HEK293T (cell line): Measurements from ENCODE around the gene FADS1.

ENCODE experiments used
- CTCF ChIA-PET: fragments of 350-600 bp; formaldehyde crosslinking; extraction: SDS; loops from one replicate; lab custom pipeline; 2021; ENCODE audit warnings: antibody characterized with exemption, inconsistent platforms; lab: Yijun Ruan, JAX
- POLR2A ChIA-PET: fragments of 350-600 bp; formaldehyde crosslinking; extraction: SDS; loops from one replicate; lab custom pipeline; 2020; ENCODE audit warnings: antibody characterized with exemption, inconsistent platforms; lab: Yijun Ruan, JAX
- DNase-seq: peaks from one replicate; pipeline ENCODE4 v3.0.0; 2012; ENCODE audit warnings: mixed read lengths; ENCODE audit errors: extremely low spot score
- ARNT ChIP-seq: fragments of 450-650 bp; IDR thresholded peaks from 2 replicates; pipeline ENCODE4 v1.6.1; 2017; ENCODE audit warnings: mild to moderate bottlenecking
- BHLHE40 ChIP-seq: fragments of 450-650 bp; IDR thresholded peaks from 2 replicates; pipeline ENCODE4 v1.6.1; 2016; ENCODE audit warnings: mild to moderate bottlenecking, moderate library complexity, borderline replicate concordance
- CTBP1 ChIP-seq: fragments of 450-650 bp; IDR thresholded peaks from 2 replicates; pipeline ENCODE4 v1.6.1; 2016; ENCODE audit warnings: borderline replicate concordance
- ELF4 ChIP-seq: fragments of 450-650 bp; IDR thresholded peaks from 2 replicates; pipeline ENCODE4 v1.6.1; 2017; ENCODE audit warnings: antibody characterized with exemption
- FOXA1 ChIP-seq: fragments of 450-650 bp; IDR thresholded peaks from 2 replicates; pipeline ENCODE4 v1.6.1; 2016; ENCODE audit warnings: mild to moderate bottlenecking
- FOXK2 ChIP-seq: fragments of 450-650 bp; IDR thresholded peaks from 2 replicates; pipeline ENCODE4 v1.6.1; 2016; ENCODE audit warnings: mild to moderate bottlenecking
- FOXM1 ChIP-seq: fragments of 450-650 bp; IDR thresholded peaks from 2 replicates; pipeline ENCODE4 v1.6.1; 2017; ENCODE audit warnings: mild to moderate bottlenecking, borderline replicate concordance
- HDGF ChIP-seq: fragments of 450-650 bp; IDR thresholded peaks from 2 replicates; pipeline ENCODE4 v1.6.1; 2017; ENCODE audit warnings: antibody characterized with exemption, borderline replicate concordance
- L3MBTL2 ChIP-seq: fragments of 450-650 bp; conservative IDR thresholded peaks from 2 replicates; pipeline ENCODE4 v1.6.1; 2016; ENCODE audit warnings: mild to moderate bottlenecking
- LEF1 ChIP-seq: fragments of 450-650 bp; IDR thresholded peaks from 2 replicates; pipeline ENCODE4 v1.6.1; 2017; ENCODE audit warnings: mild to moderate bottlenecking, borderline replicate concordance
- NFRKB ChIP-seq: fragments of 450-650 bp; IDR thresholded peaks from 2 replicates; pipeline ENCODE4 v1.6.1; 2016; ENCODE audit warnings: mild to moderate bottlenecking, moderate library complexity
- SP1 ChIP-seq: fragments of 450-650 bp; IDR thresholded peaks from 2 replicates; pipeline ENCODE4 v1.6.1; 2017
- SUZ12 ChIP-seq: fragments of 450-650 bp; IDR thresholded peaks from 2 replicates; pipeline ENCODE4 v1.6.1; 2016; ENCODE audit warnings: mild to moderate bottlenecking
- TARDBP ChIP-seq: fragments of 450-650 bp; IDR thresholded peaks from 2 replicates; pipeline ENCODE4 v1.6.1; 2016
- ZNF384 ChIP-seq: fragments of 450-650 bp; IDR thresholded peaks from 2 replicates; pipeline ENCODE4 v1.6.1; 2016
- TF ChIP-seq, protein P1 (sequence below): fragments of 450-650 bp; IDR thresholded peaks from 2 replicates; pipeline ENCODE4 v1.6.1; 2016

Gene FADS1

GRCh38 chr11:61752925-61753521 lies 63.8 kb downstream of the FADS1 start:
- ChIA-PET CTCF (interaction anchor here (1.2 to 1.5 kb wide), 2 partner anchors 35 to 40 kb away, joined by 3 to 4 read pairs; partner anchors contain the start of genes FEN1 and TMEM258), POLR2A (no interaction called here)
- no peak for DNase-seq
- TF ChIP-seq ARNT (no peak), LEF1 (no peak), CTBP1 (no peak), SUZ12 (no peak), ZNF384 (no peak)

- no peak for TF ChIP-seq NFRKB
- TF ChIP-seq FOXM1, result no peak
- no peak for TF ChIP-seq ZNF384
- no peak for TF ChIP-seq HDGF
- TF ChIP-seq TARDBP, result no peak
- no peak for TF ChIP-seq L3MBTL2
- TF ChIP-seq, protein P1, sequence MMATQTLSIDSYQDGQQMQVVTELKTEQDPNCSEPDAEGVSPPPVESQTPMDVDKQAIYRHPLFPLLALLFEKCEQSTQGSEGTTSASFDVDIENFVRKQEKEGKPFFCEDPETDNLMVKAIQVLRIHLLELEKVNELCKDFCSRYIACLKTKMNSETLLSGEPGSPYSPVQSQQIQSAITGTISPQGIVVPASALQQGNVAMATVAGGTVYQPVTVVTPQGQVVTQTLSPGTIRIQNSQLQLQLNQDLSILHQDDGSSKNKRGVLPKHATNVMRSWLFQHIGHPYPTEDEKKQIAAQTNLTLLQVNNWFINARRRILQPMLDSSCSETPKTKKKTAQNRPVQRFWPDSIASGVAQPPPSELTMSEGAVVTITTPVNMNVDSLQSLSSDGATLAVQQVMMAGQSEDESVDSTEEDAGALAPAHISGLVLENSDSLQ, result no peak
- TF ChIP-seq SUZ12, result no peak
- no peak for TF ChIP-seq LEF1
- ChIA-PET POLR2A (no interaction called here), CTCF (interaction anchor here (1.2 to 1.5 kb wide), 3 partner anchors 28 to 40 kb away, joined by 3 to 6 read pairs (median 4); partner anchors contain the start of genes FEN1 and TMEM258)
- peak; percentile 87 for DNase-seq
Observed at GRCh38 chr11:61752117-61752924, 64.5 kb downstream of the FADS1 start, which contains the start of gene MYRF. Gene MYRF, plus strand, starts transcription at chr11:61752636. Its CDS starts 109 bp downstream, at chr11:61752745.

DNA sequence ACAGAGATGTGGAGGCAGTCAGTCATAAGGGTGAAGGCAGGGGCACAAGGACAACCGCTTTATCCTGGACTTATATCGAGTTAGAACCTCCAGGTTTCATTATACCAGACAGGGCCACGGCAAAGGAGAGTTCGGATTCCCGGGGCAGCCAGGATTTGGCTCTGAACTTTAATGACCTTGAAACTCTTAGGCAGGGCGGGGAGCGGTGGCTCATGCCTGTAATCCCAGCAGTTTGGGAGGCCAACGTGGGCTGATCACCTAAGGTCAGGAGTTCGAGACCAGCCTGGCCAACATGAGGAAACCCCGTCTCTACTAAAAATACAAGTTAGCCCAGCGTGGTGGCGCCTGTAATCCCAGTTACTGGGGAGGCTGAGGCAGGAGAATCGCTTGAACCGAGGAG lies 65.4 kb downstream of the FADS1 start:
- CTCF ChIA-PET, result interaction anchor here (0.6 to 1.9 kb wide), 4 partner anchors 18 to 357 kb away, joined by 3 to 6 read pairs (median 4); no protein-coding TSS in a partner anchor
- no peak for DNase-seq
- POLR2A ChIA-PET, result no interaction called here
- TF ChIP-seq BHLHE40 (no peak), SP1 (no peak), FOXA1 (no peak), HDGF (no peak), ZNF384 (no peak), SUZ12 (no peak), ELF4 (no peak), TARDBP (no peak), FOXM1 (no peak), L3MBTL2 (no peak), CTBP1 (no peak), ARNT (no peak), LEF1 (no peak), FOXK2 (no peak)
- TF ChIP-seq, protein P1, result no peak

DNA sequence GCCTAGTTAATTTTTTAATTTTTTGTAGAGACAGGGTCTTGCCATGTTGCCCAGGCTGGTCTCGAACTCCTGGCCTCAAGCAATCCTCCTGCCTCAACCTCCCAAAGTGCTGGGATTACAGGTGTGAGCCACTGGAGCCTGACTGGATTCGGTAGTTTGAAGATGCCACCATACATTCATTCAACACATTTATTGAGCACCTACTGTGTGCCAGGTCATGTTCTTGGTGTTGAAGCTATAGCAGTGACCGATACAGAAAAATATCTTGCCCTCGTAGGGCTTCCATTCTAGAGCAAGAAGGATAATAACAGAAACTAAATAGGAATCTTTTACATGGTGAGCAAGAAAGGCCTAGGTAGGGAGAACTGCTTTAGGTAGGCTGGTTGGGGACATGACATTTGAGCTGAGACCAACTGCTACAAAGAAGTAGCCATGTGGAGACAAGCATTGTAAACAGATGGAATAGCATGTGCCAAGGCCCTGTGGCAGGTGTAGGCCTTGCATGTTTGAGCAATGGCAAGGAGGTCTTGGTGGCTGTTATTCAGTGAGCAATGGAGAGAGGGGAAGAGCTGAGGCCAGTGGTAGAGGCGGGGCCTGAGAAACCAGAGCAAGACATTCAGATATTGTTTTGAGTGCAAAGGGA lies 66.1 kb downstream of the FADS1 start:
- ChIA-PET POLR2A (no interaction called here), CTCF (interaction anchor here (0.6 to 1.9 kb wide), 4 partner anchors 18 to 357 kb away, joined by 3 to 6 read pairs (median 4); no protein-coding TSS in a partner anchor)
- TF ChIP-seq FOXA1 (no peak), FOXM1 (no peak), FOXK2 (no peak), L3MBTL2 (no peak), HDGF (no peak), LEF1 (no peak), ZNF384 (no peak), NFRKB (no peak)
- TF ChIP-seq, protein P1, result no peak
- DNase-seq, result no peak
